Astrocyte (in vitro differentiated cells and primary cell): Measurements from ENCODE around the gene KRTAP3-1. TPM values are rescaled to one million over a fixed set of nuclear protein-coding genes. Genes with fewer than 3 reads are reported as not detected.
"Not testable (repeated sequence)": the region's sequence is repeated elsewhere in the genome, so short reads cannot be mapped to it uniquely, and the experiment has no call there.

Source experiments
- DNase-seq: peaks from one replicate; pipeline ENCODE4 v3.0.0-alpha.2; 2010; ENCODE audit warnings: low read depth
- FAIRE-seq: peaks from 2 replicates; lab custom pipeline; 2011; peaks lifted over from hg19 to GRCh38; lab: Jason Lieb, UNC
- H2AFZ ChIP-seq: 2 replicates; pipeline ENCODE4 v1.6.0; 2012; ENCODE audit warnings: low read depth, low read length, inconsistent platforms
- H3K27ac ChIP-seq: 2 replicates; pipeline ENCODE4 v1.5.1; 2011; ENCODE audit warnings: low read depth, low read length, inconsistent platforms
- H3K27me3 ChIP-seq: 2 replicates; pipeline ENCODE4 v1.6.0; 2011; ENCODE audit warnings: low read length, inconsistent platforms; ENCODE audit not compliant: insufficient read depth
- H3K36me3 ChIP-seq: 2 replicates; pipeline ENCODE4 v1.5.1; 2011; ENCODE audit warnings: low read length, inconsistent platforms; ENCODE audit not compliant: insufficient read depth
- H3K4me1 ChIP-seq: 2 replicates; pipeline ENCODE4 v1.5.1; 2011; ENCODE audit warnings: low read length, inconsistent platforms; ENCODE audit not compliant: insufficient read depth
- H3K4me2 ChIP-seq: 2 replicates; pipeline ENCODE4 v1.6.0; 2012; ENCODE audit warnings: low read length, inconsistent platforms
- H3K4me3 ChIP-seq: 2 replicates; pipeline ENCODE4 v1.5.1; 2011; ENCODE audit warnings: low read depth, mild to moderate bottlenecking, low read length, inconsistent platforms; ENCODE audit not compliant: insufficient read depth
- H3K79me2 ChIP-seq: 2 replicates; pipeline ENCODE4 v1.6.0; 2012; ENCODE audit warnings: mild to moderate bottlenecking, low read length, inconsistent platforms; ENCODE audit not compliant: insufficient read depth
- H3K9ac ChIP-seq: 2 replicates; pipeline ENCODE4 v1.6.0; 2012; ENCODE audit warnings: mild to moderate bottlenecking, low read length, inconsistent platforms
- H3K9me3 ChIP-seq: 2 replicates; pipeline ENCODE4 v1.5.1; 2012; ENCODE audit warnings: low read depth, mild to moderate bottlenecking, low read length, inconsistent platforms; ENCODE audit not compliant: insufficient read depth
- H4K20me1 ChIP-seq: 2 replicates; pipeline ENCODE4 v1.6.0; 2012; ENCODE audit warnings: low read length, inconsistent platforms; ENCODE audit not compliant: insufficient read depth
- H3K27ac Mint-ChIP-seq: one replicate; pipeline ENCODE4 v1.8.0; 2021; ENCODE audit warnings: mild to moderate bottlenecking, mixed read lengths; ENCODE audit not compliant: unreplicated experiment
- H3K27me3 Mint-ChIP-seq: one replicate; pipeline ENCODE4 v1.8.0; 2021; ENCODE audit warnings: low read depth, mixed read lengths; ENCODE audit not compliant: unreplicated experiment
- H3K36me3 Mint-ChIP-seq: one replicate; pipeline ENCODE4 v1.8.0; 2021; ENCODE audit warnings: low read depth, mixed read lengths; ENCODE audit not compliant: unreplicated experiment
- H3K4me1 Mint-ChIP-seq: one replicate; pipeline ENCODE4 v1.8.0; 2021; ENCODE audit warnings: low read depth, mixed read lengths; ENCODE audit not compliant: unreplicated experiment
- H3K4me3 Mint-ChIP-seq: one replicate; pipeline ENCODE4 v1.8.0; 2021; ENCODE audit warnings: mild to moderate bottlenecking, moderate library complexity, mixed read lengths; ENCODE audit not compliant: unreplicated experiment
- H3K9me3 Mint-ChIP-seq: one replicate; pipeline ENCODE4 v1.8.0; 2021; ENCODE audit warnings: mild to moderate bottlenecking, mixed read lengths; ENCODE audit not compliant: unreplicated experiment
- EZH2 ChIP-seq: IDR thresholded peaks from 2 replicates; pipeline ENCODE4 v1.6.1; 2012; ENCODE audit warnings: mild to moderate bottlenecking, low read length, inconsistent platforms; ENCODE audit not compliant: insufficient read depth
- total RNA-seq: library from RNA; stranded (reverse); gene quantifications from 2 replicates; pipeline ENCODE4 v1.2.1, GENCODE V29; 2021
- TF ChIP-seq, protein P1 (sequence below): IDR thresholded peaks from 2 replicates; pipeline ENCODE4 v1.5.1; 2011; ENCODE audit warnings: low read depth, mild to moderate bottlenecking, inconsistent platforms, low read length, moderate library complexity; ENCODE audit not compliant: insufficient read depth

KRTAP3-1 gene
- total RNA-seq, 1 donor from 2014 or later = not detected

- peak overlapping the region; percentile 48 for H2AFZ ChIP-seq
Measured at GRCh38 chr17:41048441-41048840, 39.5 kb upstream of the KRTAP3-1 start.

GRCh38 chr17:41046735-41047465 lies 38.0 kb upstream of the KRTAP3-1 start, which contains the start of gene KRTAP2-1:
KRTAP2-1 (minus strand) TSS chr17:41047316; CDS start chr17:41047267, 49 bp downstream.
- not testable (repeated sequence) for H3K36me3 ChIP-seq, DNase-seq, H4K20me1 ChIP-seq, H3K27me3 ChIP-seq, H3K9me3 Mint-ChIP-seq, H3K4me3 ChIP-seq, H3K36me3 Mint-ChIP-seq, H3K79me2 ChIP-seq, H3K27me3 Mint-ChIP-seq, FAIRE-seq, H2AFZ ChIP-seq, H3K9me3 ChIP-seq, H3K4me3 Mint-ChIP-seq
- peaks cover 12% of the 10 kb centered on the region for H3K4me1 Mint-ChIP-seq
- H3K4me1 ChIP-seq = peaks cover 14% of the 10 kb centered on the region
- peak within 1 kb of the TSS; percentile 55 for H3K27ac Mint-ChIP-seq
- peak within 1 kb of the TSS; percentile 63 for H3K4me2 ChIP-seq
- peak within 1 kb of the TSS; percentile 87 for H3K27ac ChIP-seq
- H3K9ac ChIP-seq = peak within 1 kb of the TSS; percentile 66

More at GRCh38 chr17:41048441-41048840, 39.5 kb upstream of the KRTAP3-1 start:
- no peaks in the 10 kb centered on the region for H3K27me3 Mint-ChIP-seq
- H3K27ac Mint-ChIP-seq = peak overlapping the region; percentile 72
- no peak overlapping the region for H3K4me3 Mint-ChIP-seq
- H4K20me1 ChIP-seq = no peaks in the 10 kb centered on the region
- H3K36me3 Mint-ChIP-seq = no peaks in the 10 kb centered on the region
- peaks cover 14% of the 10 kb centered on the region for H3K4me1 Mint-ChIP-seq
- no peaks in the 10 kb centered on the region for H3K36me3 ChIP-seq
- TF ChIP-seq EZH2 = no peak
- TF ChIP-seq, protein P1, sequence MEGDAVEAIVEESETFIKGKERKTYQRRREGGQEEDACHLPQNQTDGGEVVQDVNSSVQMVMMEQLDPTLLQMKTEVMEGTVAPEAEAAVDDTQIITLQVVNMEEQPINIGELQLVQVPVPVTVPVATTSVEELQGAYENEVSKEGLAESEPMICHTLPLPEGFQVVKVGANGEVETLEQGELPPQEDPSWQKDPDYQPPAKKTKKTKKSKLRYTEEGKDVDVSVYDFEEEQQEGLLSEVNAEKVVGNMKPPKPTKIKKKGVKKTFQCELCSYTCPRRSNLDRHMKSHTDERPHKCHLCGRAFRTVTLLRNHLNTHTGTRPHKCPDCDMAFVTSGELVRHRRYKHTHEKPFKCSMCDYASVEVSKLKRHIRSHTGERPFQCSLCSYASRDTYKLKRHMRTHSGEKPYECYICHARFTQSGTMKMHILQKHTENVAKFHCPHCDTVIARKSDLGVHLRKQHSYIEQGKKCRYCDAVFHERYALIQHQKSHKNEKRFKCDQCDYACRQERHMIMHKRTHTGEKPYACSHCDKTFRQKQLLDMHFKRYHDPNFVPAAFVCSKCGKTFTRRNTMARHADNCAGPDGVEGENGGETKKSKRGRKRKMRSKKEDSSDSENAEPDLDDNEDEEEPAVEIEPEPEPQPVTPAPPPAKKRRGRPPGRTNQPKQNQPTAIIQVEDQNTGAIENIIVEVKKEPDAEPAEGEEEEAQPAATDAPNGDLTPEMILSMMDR = no peak
- FAIRE-seq (peak; percentile 99), DNase-seq (peak; percentile 67)
- no peaks in the 10 kb centered on the region for H3K9me3 Mint-ChIP-seq
- peak overlapping the region; percentile 66 for H3K9ac ChIP-seq
- peak overlapping the region; percentile 63 for H3K4me2 ChIP-seq
- no peaks in the 10 kb centered on the region for H3K79me2 ChIP-seq
- no peaks in the 10 kb centered on the region for H3K9me3 ChIP-seq
- H3K4me1 ChIP-seq = peaks cover 14% of the 10 kb centered on the region
- peak overlapping the region; percentile 87 for H3K27ac ChIP-seq
- peak overlapping the region; percentile 24 for H3K4me3 ChIP-seq
- no peaks in the 10 kb centered on the region for H3K27me3 ChIP-seq

- Histone ChIP-seq H3K9ac (no peak overlapping the region), H3K4me2 (no peak overlapping the region), H3K79me2 (no peaks in the 10 kb centered on the region), H2AFZ (no peak overlapping the region), H3K27ac (no peak overlapping the region), H3K36me3 (no peaks in the 10 kb centered on the region), H3K9me3 (no peaks in the 10 kb centered on the region), H3K4me1 (peaks cover 1% of the 10 kb centered on the region), H3K27me3 (no peaks in the 10 kb centered on the region), H3K4me3 (no peak overlapping the region), H4K20me1 (no peaks in the 10 kb centered on the region)
- Mint-ChIP-seq H3K27me3 (no peaks in the 10 kb centered on the region), H3K36me3 (no peaks in the 10 kb centered on the region), H3K27ac (no peak overlapping the region), H3K4me1 (no peaks in the 10 kb centered on the region), H3K9me3 (no peaks in the 10 kb centered on the region), H3K4me3 (no peak overlapping the region)
- FAIRE-seq (no peak), DNase-seq (no peak)
- TF ChIP-seq, protein P1 = no peak
- TF ChIP-seq EZH2 = no peak
Measured at GRCh38 chr17:41042953-41043352, 34.0 kb upstream of the KRTAP3-1 start.

DNA sequence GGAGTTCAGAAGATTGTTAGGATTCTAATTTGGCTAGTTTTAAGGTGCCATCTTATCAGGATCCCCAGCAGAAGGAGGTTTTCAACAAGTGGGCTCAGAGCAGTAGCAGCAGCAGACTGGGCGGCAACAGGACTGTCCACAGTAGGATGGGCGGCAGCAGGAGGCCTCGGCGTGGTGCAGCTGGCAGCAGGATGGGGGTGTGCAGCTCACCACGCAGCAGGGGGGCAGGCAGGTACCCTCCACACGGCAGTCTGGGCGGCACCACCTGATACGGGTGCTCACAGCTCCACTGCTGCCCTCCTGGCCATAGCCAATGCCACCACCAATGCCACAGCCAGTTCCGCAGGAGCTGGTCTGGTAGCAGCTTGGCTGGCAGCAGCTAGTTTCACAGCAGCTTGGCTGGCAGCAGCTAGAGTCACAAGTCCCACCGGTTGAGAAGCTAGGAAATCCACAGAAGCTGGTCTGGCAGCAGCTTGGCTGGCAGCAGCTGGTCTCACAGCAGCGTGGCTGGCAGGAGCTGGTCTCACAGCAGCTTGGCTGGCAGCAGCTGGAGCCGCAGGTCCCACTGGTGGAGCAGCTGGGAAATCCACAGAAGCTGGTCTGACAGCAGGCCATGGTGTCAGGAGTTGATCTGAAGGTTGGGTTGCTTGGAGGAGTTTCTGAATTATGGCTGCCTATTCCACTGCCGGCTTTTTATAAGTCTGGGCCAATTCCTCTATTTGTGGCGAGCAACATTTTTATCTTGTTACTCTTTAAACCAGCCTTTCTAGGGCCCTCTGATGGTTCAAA lies 32.0 kb upstream of the KRTAP3-1 start, which contains the start of gene KRTAP1-1:
Gene KRTAP1-1, minus strand, starts transcription at position 668 of the 789 bp plus-strand sequence. Its CDS starts 53 bp downstream, at position 615.
- not testable (repeated sequence) for H3K4me2 ChIP-seq, H3K36me3 Mint-ChIP-seq, H3K27me3 ChIP-seq, DNase-seq, FAIRE-seq, H3K27ac Mint-ChIP-seq, H3K27me3 Mint-ChIP-seq, H3K4me3 ChIP-seq, H3K4me1 ChIP-seq, H3K27ac ChIP-seq, H3K9me3 ChIP-seq, H3K4me1 Mint-ChIP-seq, H3K9ac ChIP-seq, H3K4me3 Mint-ChIP-seq, H3K9me3 Mint-ChIP-seq, H4K20me1 ChIP-seq, H3K79me2 ChIP-seq, H3K36me3 ChIP-seq, H2AFZ ChIP-seq
